ENCODE data around the gene PSME3IP1.
"Not testable (repeated sequence)": the region's sequence is repeated elsewhere in the genome, so short reads cannot be mapped to it uniquely, and the experiment has no call there.

The PSME3IP1 gene

GRCh38 chr16:57188711-57189002 lies 2.8 kb upstream of the PSME3IP1 start:
- no peak for TF ChIP-seq CTCF (IDR thresholded peaks at IDR 0.05)
- no peak for DNase-seq (ENCODE audit: low spot score)
- Histone ChIP-seq H3K4me3 (no peak overlapping the region), H3K27ac (no peak overlapping the region)

GRCh38 chr16:57187902-57188710 lies 2.3 kb upstream of the PSME3IP1 start:
- peak overlapping the region; percentile 100 for H3K4me3 ChIP-seq
- DNase-seq (ENCODE audit: low spot score) = not testable (repeated sequence)
- H3K27ac ChIP-seq = peak overlapping the region in 1 of 2 donors; percentile 93

GRCh38 chr16:57186872-57187854 lies 1.3 kb upstream of the PSME3IP1 start:
- peak; percentile 75 for DNase-seq (ENCODE audit: low spot score)
- TF ChIP-seq CTCF (IDR thresholded peaks at IDR 0.05) = no peak
- Histone ChIP-seq H3K27ac (peak overlapping the region; percentile 93 to 99), H3K4me3 (peak overlapping the region; percentile 100)

- DNase-seq (ENCODE audit: low spot score) = peak; percentile 82
- TF ChIP-seq CTCF (IDR thresholded peaks at IDR 0.05) = no peak
These were observed 344 bp downstream of the PSME3IP1 start for GRCh38 chr16:57185446-57185944.

GRCh38 chr16:57184887-57185445 lies 873 bp downstream of the PSME3IP1 start:
- TF ChIP-seq CTCF (IDR thresholded peaks at IDR 0.05) = no peak
- peak overlapping the region; percentile 89 to 95 for H3K27ac ChIP-seq
- DNase-seq (ENCODE audit: low spot score) = no peak
- peak overlapping the region; percentile 100 for H3K4me3 ChIP-seq

More at GRCh38 chr16:57185446-57185944, 344 bp downstream of the PSME3IP1 start:
- peak overlapping the region; percentile 89 to 95 for H3K27ac ChIP-seq
- H3K4me3 ChIP-seq = peak overlapping the region; percentile 100

- no peak for TF ChIP-seq CTCF (IDR thresholded peaks at IDR 0.05)
- peak overlapping the region; percentile 100 for H3K4me3 ChIP-seq
These were observed 1.7 kb downstream of the PSME3IP1 start for GRCh38 chr16:57184113-57184512.

GRCh38 chr16:57179215-57179828 lies 6.5 kb downstream of the PSME3IP1 start:
- DNase-seq (ENCODE audit: low spot score) = no peak
- no peak overlapping the region for H3K27ac ChIP-seq

More at GRCh38 chr16:57184113-57184512, 1.7 kb downstream of the PSME3IP1 start:
- no peak overlapping the region for H3K27ac ChIP-seq
- DNase-seq (ENCODE audit: low spot score) = no peak

More at GRCh38 chr16:57179215-57179828, 6.5 kb downstream of the PSME3IP1 start:
- H3K4me3 ChIP-seq = no peak overlapping the region
- no peak for TF ChIP-seq CTCF (IDR thresholded peaks at IDR 0.05)

Data from coronary artery (tissue), 2 donors.